Right renal cortex interstitium (tissue), 3 donors: ENCODE data around the gene ARHGAP24. TPM values are rescaled to one million over a fixed set of nuclear protein-coding genes. Genes with fewer than 3 reads are reported as not detected.

Experiments
- DNase-seq, 3 donors: peaks; one replicate each; pipeline ENCODE4 v3.0.0-alpha.2; 2013; ENCODE audit warnings: low read depth in 3 of 3, low spot score in 2 of 3
- polyA plus RNA-seq, 3 donors: library from polyadenylated mRNA; unstranded; fragments of 120-200 nt; gene quantifications; one replicate each; pipeline ENCODE4 v1.2.1, GENCODE V29; 2013; ENCODE audit not compliant: insufficient read length in 3 of 3

Gene ARHGAP24
- polyA plus RNA-seq, 3 donors, result 130 to 142 (median 138) TPM

DNA sequence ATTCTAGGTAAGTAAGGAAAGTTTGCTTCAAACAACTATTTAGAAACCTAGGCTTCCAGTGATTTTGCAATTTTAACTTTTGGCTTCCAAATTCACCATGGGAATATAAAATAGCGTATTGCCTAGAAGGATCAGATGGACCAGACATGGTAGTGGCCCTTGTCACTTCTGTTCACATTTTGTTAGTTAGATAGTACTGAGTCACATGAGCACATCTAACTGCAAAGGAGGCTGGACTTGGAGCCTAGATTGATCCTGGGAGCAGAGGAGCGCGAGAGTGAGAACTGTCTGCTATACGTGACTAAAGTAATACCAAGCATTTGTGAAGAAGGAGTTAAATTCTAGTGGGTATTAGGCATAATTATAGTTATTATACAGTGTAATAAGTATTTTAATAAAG lies 102.4 kb downstream of the ARHGAP24 start:
- no peak for DNase-seq

DNA sequence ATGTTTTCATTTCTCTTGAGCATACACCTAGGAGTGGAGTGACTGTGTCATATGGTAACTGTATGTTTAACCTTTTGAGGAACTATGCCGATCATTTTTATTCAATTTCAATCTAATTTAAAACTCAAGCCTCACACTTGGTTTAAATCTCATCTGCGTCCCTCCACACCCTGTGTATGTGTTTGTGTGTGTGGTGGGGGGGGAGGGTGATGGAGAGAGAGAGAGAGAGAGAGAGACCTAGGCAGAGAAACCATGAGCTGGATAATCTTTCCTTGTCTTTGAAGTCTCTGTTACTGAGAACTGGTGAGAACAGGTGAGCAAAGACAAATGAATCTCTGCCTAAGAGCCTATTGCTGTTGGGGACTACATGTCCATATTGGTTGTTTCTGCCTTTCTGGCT lies 105.0 kb downstream of the ARHGAP24 start:
- no peak for DNase-seq

DNA sequence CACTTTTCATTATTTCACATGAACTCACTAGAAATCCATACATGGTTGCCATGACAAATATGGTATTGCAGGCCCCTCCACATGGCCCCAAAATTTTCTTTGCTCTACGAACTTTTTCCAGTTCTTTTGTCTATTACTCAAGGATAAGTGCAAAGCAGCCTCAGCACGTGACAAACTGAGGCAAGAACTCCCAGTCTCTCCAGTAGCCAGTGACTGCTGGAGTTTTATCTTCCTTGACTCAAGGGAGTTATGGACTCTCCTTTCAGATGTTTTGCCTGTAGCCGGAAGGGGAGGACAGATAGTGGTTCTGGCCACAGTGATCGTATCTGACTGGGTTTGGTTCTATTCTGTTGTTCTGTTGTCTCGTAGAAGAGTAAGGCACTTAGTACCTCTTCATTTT lies 105.5 kb downstream of the ARHGAP24 start:
- no peak for DNase-seq

DNA sequence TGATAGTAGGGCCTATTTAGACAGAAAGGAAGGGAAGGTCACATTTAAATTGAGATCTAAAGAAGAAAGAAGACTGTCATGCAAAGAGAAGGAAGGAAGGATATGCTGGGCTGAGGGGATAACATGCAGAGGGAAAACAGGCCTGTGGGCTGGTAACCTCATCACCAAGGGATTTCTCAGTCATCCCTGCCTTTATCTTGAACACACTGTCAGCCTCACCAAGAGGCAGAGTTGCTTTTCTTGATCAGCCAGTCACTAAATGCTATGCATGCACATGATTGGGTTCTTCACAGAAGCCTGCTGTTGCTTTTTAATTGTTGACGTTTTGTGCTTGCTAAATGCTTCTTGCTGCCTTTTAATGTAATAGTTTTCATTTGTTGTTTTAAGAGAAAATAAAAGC lies 113.0 kb downstream of the ARHGAP24 start:
- no peak for DNase-seq

DNA sequence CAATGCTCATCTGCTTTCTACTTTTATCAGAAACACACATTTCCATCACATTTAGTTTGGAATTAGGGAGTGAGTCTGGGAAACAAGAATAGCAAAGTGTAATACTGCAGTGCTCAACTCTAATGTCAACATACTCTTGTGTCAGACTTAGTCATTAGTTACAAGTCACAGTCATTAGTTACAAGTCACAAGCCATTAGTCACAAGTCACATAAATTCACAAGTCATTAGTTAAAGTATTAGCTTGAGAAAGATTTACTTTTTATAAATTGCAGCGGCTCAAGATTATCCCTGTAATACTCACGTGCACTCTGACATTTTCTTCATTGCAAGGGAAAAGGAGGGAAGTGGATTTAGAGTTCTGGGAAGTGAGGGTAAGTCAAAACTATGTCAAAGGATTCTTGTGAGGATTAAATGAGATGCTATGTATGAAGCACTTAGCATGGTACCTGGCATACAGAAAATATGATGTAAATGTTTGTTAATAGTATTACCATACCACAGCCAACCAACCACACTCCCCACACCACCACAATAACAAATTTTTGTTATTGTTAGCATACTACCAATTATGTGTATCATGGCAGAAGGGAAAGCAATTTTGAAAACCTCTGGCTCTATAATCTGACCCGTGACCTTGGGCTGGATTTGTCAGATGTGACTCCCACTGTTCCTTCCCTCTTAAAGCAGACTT lies 116.6 kb downstream of the ARHGAP24 start:
- peak in 1 of 3 donors; percentile 24 for DNase-seq

- DNase-seq, result no peak
These were observed 120.3 kb downstream of the ARHGAP24 start for GRCh38 chr4:85595098-85595775.

- no peak for DNase-seq
These were observed 121.0 kb downstream of the ARHGAP24 start for GRCh38 chr4:85595796-85596559.

- no peak for DNase-seq
These were observed 124.0 kb downstream of the ARHGAP24 start for GRCh38 chr4:85598936-85599335.

GRCh38 chr4:85600501-85600900 lies 125.6 kb downstream of the ARHGAP24 start:
- DNase-seq, result no peak

- no peak for DNase-seq
These were observed 128.7 kb downstream of the ARHGAP24 start for GRCh38 chr4:85603437-85604336.

DNA sequence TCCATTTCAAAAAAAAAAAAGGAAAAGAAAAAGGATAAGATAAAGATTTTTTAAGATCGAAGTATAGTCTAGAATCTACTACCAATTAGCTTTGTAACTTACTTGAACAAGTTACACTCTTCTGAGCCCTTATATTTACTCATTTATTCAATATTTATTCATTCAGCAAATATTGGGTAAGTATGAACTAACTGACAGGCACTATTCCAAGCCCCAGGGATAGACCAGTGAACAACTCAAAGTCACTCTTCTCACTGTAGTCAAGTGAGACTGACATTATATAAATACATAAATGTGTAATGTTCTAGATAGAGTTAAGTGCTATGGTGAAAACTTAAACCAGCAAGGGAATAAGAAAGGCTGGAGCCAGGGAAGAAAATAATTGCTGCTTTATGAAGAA lies 131.6 kb downstream of the ARHGAP24 start:
- DNase-seq, result no peak

DNA sequence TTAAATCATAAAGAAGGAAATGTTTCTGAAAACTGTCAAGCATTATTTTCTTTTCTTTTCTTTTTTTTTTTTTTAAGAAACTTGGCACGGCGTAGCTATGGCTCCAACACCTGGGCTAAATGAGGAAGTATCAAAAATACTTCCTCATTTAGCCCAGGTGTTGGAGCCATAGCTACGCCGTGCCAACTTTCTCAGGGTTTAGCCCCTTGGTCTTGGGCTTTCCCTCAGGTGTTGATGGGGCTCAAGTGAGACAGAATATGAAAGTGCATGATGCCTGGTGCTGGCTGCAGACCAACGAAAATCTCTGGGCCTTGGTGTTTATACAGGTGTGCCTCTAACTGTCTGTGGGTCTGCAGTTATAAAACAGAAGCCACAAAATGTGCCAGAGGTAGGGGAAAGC lies 132.7 kb downstream of the ARHGAP24 start:
- DNase-seq, result no peak

DNA sequence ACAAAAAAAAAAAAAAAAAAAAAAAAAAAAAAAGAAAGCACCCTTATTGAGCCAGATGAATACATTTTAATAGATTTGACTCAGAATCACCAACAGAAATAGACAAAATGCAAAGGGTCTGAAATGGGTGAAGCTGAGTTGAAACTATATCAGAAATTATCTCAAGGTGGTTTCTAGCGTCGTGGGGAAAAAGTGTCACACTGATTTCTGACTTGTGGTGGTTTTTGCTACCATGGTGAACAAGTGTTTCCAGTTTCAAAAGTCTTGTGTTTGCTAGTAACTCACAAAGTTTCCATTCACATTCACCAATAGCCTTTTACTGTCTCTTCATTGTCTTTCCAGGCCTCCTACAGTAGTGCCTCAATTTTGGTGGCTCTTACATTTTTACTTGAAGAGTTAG lies 135.5 kb downstream of the ARHGAP24 start:
- no peak for DNase-seq

GRCh38 chr4:85611661-85612060 lies 136.7 kb downstream of the ARHGAP24 start:
- no peak for DNase-seq

DNA sequence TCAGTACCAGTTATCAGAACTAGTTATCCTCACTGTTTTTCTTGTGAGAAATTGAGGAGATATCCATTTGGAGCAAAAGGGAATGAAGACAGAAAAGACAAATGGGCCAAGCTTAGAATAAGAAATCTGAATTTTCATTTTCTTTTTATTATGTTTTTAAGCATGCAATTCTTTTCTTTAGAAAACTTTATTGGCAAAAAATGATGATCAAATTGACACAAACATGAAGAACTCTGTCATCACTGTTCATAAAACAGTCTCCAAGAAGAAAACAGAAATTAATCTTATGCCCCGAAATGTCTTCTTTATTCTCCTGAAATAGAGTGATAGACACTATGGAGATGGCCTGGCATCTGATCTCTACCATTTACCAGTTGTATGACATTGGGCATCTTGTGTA lies 139.0 kb downstream of the ARHGAP24 start:
- no peak for DNase-seq

GRCh38 chr4:85615952-85616351 lies 141.0 kb downstream of the ARHGAP24 start:
- no peak for DNase-seq

- DNase-seq, result no peak
These were observed 142.3 kb downstream of the ARHGAP24 start for GRCh38 chr4:85617202-85617601.

DNA sequence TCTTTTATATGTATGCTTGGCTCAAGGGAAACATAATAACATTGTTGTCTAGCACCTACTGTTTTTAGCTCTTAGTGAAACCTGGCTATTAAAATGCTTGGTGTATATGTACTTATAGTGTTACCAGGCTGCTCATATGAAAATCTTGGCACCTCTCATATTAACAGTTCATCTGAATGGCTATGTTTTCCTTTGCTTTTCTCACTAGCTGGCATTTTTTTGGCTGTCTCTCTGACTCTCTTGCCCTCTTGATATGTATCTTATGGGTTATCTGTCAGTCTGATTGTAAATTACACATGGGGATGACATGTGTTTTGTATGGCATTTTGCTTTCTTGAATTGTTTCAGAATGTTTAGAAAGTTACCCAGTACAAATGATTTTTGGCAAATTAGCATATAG lies 158.0 kb downstream of the ARHGAP24 start:
- no peak for DNase-seq

DNA sequence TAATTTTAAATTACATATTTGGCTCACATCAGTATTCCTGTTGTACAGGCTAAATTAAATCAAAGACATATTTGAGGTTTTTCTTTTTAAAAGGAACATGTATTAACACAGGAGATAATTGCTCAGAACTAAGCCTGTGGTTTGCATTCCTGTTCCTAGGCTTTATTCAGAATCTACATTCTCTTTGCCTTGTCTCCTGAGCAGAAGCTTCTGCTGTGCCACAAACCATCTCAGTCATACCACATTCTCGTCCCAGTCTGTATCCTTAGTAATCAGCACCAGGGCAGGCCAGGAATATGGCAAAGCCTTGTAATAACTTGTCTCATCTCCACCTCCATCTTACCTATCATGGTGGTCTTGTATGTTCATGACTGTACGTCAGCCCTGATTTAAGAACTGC lies 162.8 kb downstream of the ARHGAP24 start:
- no peak for DNase-seq

DNA sequence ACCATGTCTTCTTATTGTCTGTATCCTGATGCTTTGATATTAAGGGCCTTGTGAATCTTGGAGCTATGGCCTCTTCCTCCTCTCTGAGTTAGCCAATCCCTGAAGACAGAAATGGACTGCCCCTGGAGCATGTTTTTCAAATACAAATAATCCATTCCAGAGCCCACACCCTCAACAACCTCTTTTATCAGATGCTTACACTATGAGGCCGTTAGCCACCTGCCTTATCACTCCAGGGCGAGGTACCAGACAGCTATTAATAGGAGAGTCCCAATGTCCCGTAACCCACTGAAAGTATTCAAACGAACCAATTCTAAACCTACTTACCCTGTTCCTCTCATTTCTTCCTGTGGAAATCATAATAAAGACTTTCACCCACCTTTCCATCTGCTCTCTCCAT lies 165.0 kb downstream of the ARHGAP24 start:
- no peak for DNase-seq
